Naive B cell (primary cell): Measurements from ENCODE around the gene NOPCHAP1. TPM values are rescaled to one million over a fixed set of nuclear protein-coding genes. Genes with fewer than 3 reads are reported as not detected.

ENCODE experiments used
- polyA plus RNA-seq, 6 donors: library from polyadenylated mRNA; unstranded; fragments of 300-500 nt; fragmentation: Illumina TruSeq; gene quantifications; one replicate each; pipeline ENCODE4 v1.2.3, GENCODE V29; 2021; ENCODE audit warnings: low read depth in 6 of 6

Gene NOPCHAP1
- polyA plus RNA-seq, 6 donors from 2014 or later: 15.5 to 21.9 (median 17.5) TPM

Other genes with a start within 250 kb of the NOPCHAP1 start
- gene SLC41A2, start 28.0 kb upstream of the NOPCHAP1 start, polyA plus RNA-seq: 1 to 10 TPM in 4 of 6 donors, under 1 TPM in 2; 0.29 to 5.3 (median 1.3) TPM
- not detected for gene ALDH1L2, start 98.1 kb downstream of the NOPCHAP1 start, polyA plus RNA-seq
- gene WASHC4, start 121.4 kb downstream of the NOPCHAP1 start, polyA plus RNA-seq: 100 to 1,000 TPM in 4 of 6 donors, 10 to 100 TPM in 2; 84.7 to 131 (median 125) TPM
- 10 to 100 TPM; 13.2 to 18.0 (median 14.7) TPM for gene APPL2, start 249.9 kb downstream of the NOPCHAP1 start, polyA plus RNA-seq